IMR-90 (cell line): ENCODE data around the gene EPHA10. TPM values are rescaled to one million over a fixed set of nuclear protein-coding genes. Genes with fewer than 3 reads are reported as not detected.

Source experiments
- ATAC-seq: fragments of 200-7000 bp; cut with Tn5 transposase; 2 replicates; pipeline ENCODE4 v1.9.1; 2020; ENCODE audit warnings: low read depth, mild to moderate bottlenecking, moderate library complexity
- BruUV-seq: library from RNA; stranded (reverse); fragments of 400-500 nt; replicated peaks from 2 replicates; lab custom pipeline; 2021; lab: Mats Ljungman, UMichigan
- CTCF ChIA-PET: fragments of 300-600 bp; formaldehyde crosslinking; extraction: SDS; loops from one replicate; lab custom pipeline; 2021; ENCODE audit warnings: antibody characterized with exemption; lab: Yijun Ruan, JAX
- POLR2A ChIA-PET: fragments of 300-600 bp; sonication (Branson Sonifier 250); formaldehyde crosslinking; loops from one replicate; lab custom pipeline; 2022; ENCODE audit warnings: antibody characterized with exemption; ENCODE audit not compliant: unreplicated experiment; lab: Charles Lee
- DNase-seq: peaks from one replicate; pipeline ENCODE4 v3.0.0; 2013
- H2AFZ ChIP-seq: replicated peaks from 2 replicates; pipeline ENCODE3; 2013; ENCODE audit warnings: low read length, mild to moderate bottlenecking; ENCODE audit not compliant: poor library complexity
- H2AK5ac ChIP-seq: 2 replicates; pipeline ENCODE4 v1.6.1; 2013; ENCODE audit warnings: low read depth, low read length, inconsistent platforms
- H2AK9ac ChIP-seq: replicated peaks from 2 replicates; pipeline ENCODE3; 2013; ENCODE audit warnings: mild to moderate bottlenecking, low read depth, low read length, moderate library complexity; ENCODE audit not compliant: poor library complexity
- H2BK120ac ChIP-seq: 2 replicates; pipeline ENCODE4 v1.6.1; 2013; ENCODE audit warnings: low read depth, low read length, inconsistent platforms
- H2BK15ac ChIP-seq: 3 replicates; pipeline ENCODE4 v1.6.1; 2013; ENCODE audit warnings: low read depth, low read length, inconsistent platforms
- H2BK20ac ChIP-seq: 2 replicates; pipeline ENCODE4 v1.6.1; 2013; ENCODE audit warnings: low read depth, mild to moderate bottlenecking, inconsistent platforms, low read length, moderate library complexity
- H2BK5ac ChIP-seq: 2 replicates; pipeline ENCODE4 v1.6.1; 2013; ENCODE audit warnings: mild to moderate bottlenecking, low read depth, low read length, inconsistent platforms; ENCODE audit not compliant: poor library complexity, severe bottlenecking
- H3K14ac ChIP-seq: replicated peaks from 2 replicates; pipeline ENCODE4 v1.6.1; 2013; ENCODE audit warnings: low read depth, low read length, inconsistent platforms
- H3K18ac ChIP-seq: 2 replicates; pipeline ENCODE4 v1.6.1; 2013; ENCODE audit warnings: low read depth, low read length, control low read depth
- H3K23ac ChIP-seq: 2 replicates; pipeline ENCODE4 v1.6.1; 2013; ENCODE audit warnings: low read depth, low read length, inconsistent platforms
- H3K27ac ChIP-seq: 2 replicates; pipeline ENCODE4 v1.5.1; 2013; ENCODE audit warnings: mild to moderate bottlenecking, control low read depth, low read length; ENCODE audit not compliant: insufficient read depth
- H3K27me3 ChIP-seq: 2 replicates; pipeline ENCODE4 v1.6.1; 2013; ENCODE audit warnings: low read length; ENCODE audit not compliant: control insufficient read depth, insufficient read depth
- H3K36me3 ChIP-seq: 2 replicates; pipeline ENCODE4 v1.6.1; 2013; ENCODE audit warnings: low read length, mixed read lengths; ENCODE audit not compliant: control insufficient read depth, insufficient read depth
- H3K4ac ChIP-seq: 2 replicates; pipeline ENCODE4 v1.6.1; 2013; ENCODE audit warnings: low read depth, low read length, inconsistent platforms
- H3K4me1 ChIP-seq: 2 replicates; pipeline ENCODE4 v1.6.1; 2013; ENCODE audit warnings: low read length, mixed read lengths; ENCODE audit not compliant: control insufficient read depth, insufficient read depth
- H3K4me2 ChIP-seq: 2 replicates; pipeline ENCODE4 v1.6.1; 2013; ENCODE audit warnings: low read depth, mild to moderate bottlenecking, control low read depth, low read length, moderate library complexity
- H3K4me3 ChIP-seq: 2 replicates; pipeline ENCODE4 v1.5.1; 2013; ENCODE audit warnings: low read depth, mild to moderate bottlenecking, control low read depth, low read length, moderate library complexity; ENCODE audit not compliant: insufficient read depth
- H3K56ac ChIP-seq: 2 replicates; pipeline ENCODE4 v1.6.1; 2013; ENCODE audit warnings: low read length, inconsistent platforms; ENCODE audit not compliant: insufficient read depth; ENCODE audit errors: extremely low read depth
- H3K79me1 ChIP-seq, 2 experiments: 2 replicates each; pipeline ENCODE4 v1.6.1; 2013; ENCODE audit warnings: low read length in 2 of 2, inconsistent platforms in 1 of 2, low read depth in 1 of 2
- H3K9ac ChIP-seq: 2 replicates; pipeline ENCODE4 v1.6.1; 2013; ENCODE audit warnings: low read depth, low read length, control low read depth
- H3K9me1 ChIP-seq: 2 replicates; pipeline ENCODE4 v1.6.1; 2013; ENCODE audit warnings: low read length, inconsistent platforms; ENCODE audit not compliant: insufficient read depth
- H3K9me3 ChIP-seq: 2 replicates; pipeline ENCODE4 v1.6.1; 2013; ENCODE audit warnings: low read length; ENCODE audit not compliant: control insufficient read depth, insufficient read depth
- H4K20me1 ChIP-seq: 2 replicates; pipeline ENCODE4 v1.6.1; 2013; ENCODE audit warnings: low read length, inconsistent platforms; ENCODE audit not compliant: insufficient read depth
- H4K5ac ChIP-seq: 2 replicates; pipeline ENCODE4 v1.6.1; 2013; ENCODE audit warnings: mild to moderate bottlenecking, low read depth, low read length, control low read depth
- H4K8ac ChIP-seq, 2 experiments: 2 replicates each; pipeline ENCODE4 v1.6.1; 2013; ENCODE audit warnings: low read depth in 2 of 2, low read length in 2 of 2, control low read depth in 1 of 2, inconsistent platforms in 1 of 2
- H4K91ac ChIP-seq: 2 replicates; pipeline ENCODE4 v1.6.1; 2013; ENCODE audit warnings: low read depth, low read length, inconsistent platforms; ENCODE audit not compliant: insufficient read depth
- BHLHE40 ChIP-seq: fragments of 150-350 bp; IDR thresholded peaks from 2 replicates; pipeline ENCODE4 v1.6.1; 2016; ENCODE audit warnings: mild to moderate bottlenecking, low read depth, low read length
- CEBPB ChIP-seq: IDR thresholded peaks from 2 replicates; pipeline ENCODE4 v1.6.1; 2012; ENCODE audit warnings: low read depth, low read length, improper control_type of control experiment
- CHD1 ChIP-seq: IDR thresholded peaks from 2 replicates; pipeline ENCODE4 v1.6.1; 2012; ENCODE audit warnings: low read depth, low read length, improper control_type of control experiment
- CTCF ChIP-seq: conservative IDR thresholded peaks from 2 replicates; pipeline ENCODE4 v1.5.1; 2012; ENCODE audit warnings: mild to moderate bottlenecking, low read depth, low read length, improper control_type of control experiment
- ELK1 ChIP-seq: fragments of 150-350 bp; IDR thresholded peaks from 2 replicates; pipeline ENCODE4 v1.6.1; 2016; ENCODE audit warnings: low read depth, mild to moderate bottlenecking, low read length, moderate library complexity, borderline replicate concordance
- FOS ChIP-seq: fragments of 150-350 bp; IDR thresholded peaks from 2 replicates; pipeline ENCODE4 v1.6.1; 2016; ENCODE audit warnings: low read depth, low read length
- MAFK ChIP-seq: IDR thresholded peaks from 2 replicates; pipeline ENCODE4 v1.6.1; 2012; ENCODE audit warnings: low read depth, low read length, improper control_type of control experiment
- MAZ ChIP-seq: IDR thresholded peaks from 2 replicates; pipeline ENCODE4 v1.6.1; 2012; ENCODE audit warnings: low read depth, mild to moderate bottlenecking, low read length, improper control_type of control experiment, moderate library complexity, borderline replicate concordance
- MXI1 ChIP-seq: IDR thresholded peaks from 2 replicates; pipeline ENCODE4 v1.6.1; 2012; ENCODE audit warnings: low read depth, mild to moderate bottlenecking, low read length, moderate library complexity, borderline replicate concordance
- NFE2L2 ChIP-seq: fragments of 150-350 bp; IDR thresholded peaks from 2 replicates; pipeline ENCODE4 v1.6.1; 2016; ENCODE audit warnings: low read depth, mild to moderate bottlenecking, low read length
- POLR2A ChIP-seq: IDR thresholded peaks from 2 replicates; pipeline ENCODE4 v1.6.1; 2012; ENCODE audit warnings: mild to moderate bottlenecking, low read depth, low read length
- RAD21 ChIP-seq: IDR thresholded peaks from 2 replicates; pipeline ENCODE4 v1.6.1; 2012; ENCODE audit warnings: low read length, improper control_type of control experiment
- RCOR1 ChIP-seq: IDR thresholded peaks from 2 replicates; pipeline ENCODE4 v1.6.1; 2012; ENCODE audit warnings: mild to moderate bottlenecking, low read length, improper control_type of control experiment; ENCODE audit not compliant: insufficient replicate concordance
- RFX5 ChIP-seq: IDR thresholded peaks from 2 replicates; pipeline ENCODE4 v1.8.0; 2012; ENCODE audit warnings: low read depth, mild to moderate bottlenecking, low read length, moderate library complexity
- SMC3 ChIP-seq: fragments of 150-350 bp; IDR thresholded peaks from 2 replicates; pipeline ENCODE4 v1.6.1; 2016; ENCODE audit warnings: low read depth, mild to moderate bottlenecking, antibody characterized with exemption, low read length, moderate library complexity
- USF2 ChIP-seq: fragments of 150-350 bp; IDR thresholded peaks from 2 replicates; pipeline ENCODE4 v1.6.1; 2017; ENCODE audit warnings: mild to moderate bottlenecking, antibody characterized with exemption, low read length, low read depth
- WGBS, 2 experiments: methylation state at CpG; one replicate each; pipeline versions ENCODE4 v1.1.5 to v1.1.7; 2013; ENCODE audit warnings: missing lambda C conversion rate in 2 of 2; ENCODE audit not compliant: insufficient read length in 1 of 2; ENCODE audit errors: extremely low coverage in 2 of 2; 5-methylcytosine and 5-hydroxymethylcytosine counted together
- dilution Hi-C: fragments of 300-500 bp; cut with HindIII; formaldehyde crosslinking; loops from one replicate; pipeline ENCODE4 v1.14.3; 2018; ENCODE audit warnings: low sequenced_read_pairs; ENCODE audit not compliant: unreplicated experiment
- in situ Hi-C: fragments of 300-500 bp; cut with MboI; formaldehyde crosslinking; loops from 3 replicates; pipeline ENCODE4 v1.14.3; 2019; ENCODE audit warnings: low sequenced_read_pairs, inconsistent platforms, mixed read lengths
- intact Hi-C: fragments of 100-400 bp; cut with micrococcal nuclease; formaldehyde crosslinking; loops from 2 replicates; pipeline ENCODE4 v1.10.0; 2022
- polyA plus RNA-seq, 3 experiments: library from polyadenylated mRNA; depleted of rRNA; stranded (reverse); fragments of >200 nt; gene quantifications; 2 replicates each; pipeline ENCODE4 v1.2.3, GENCODE V29; 2012; ENCODE audit warnings: low replicate concordance in 1 of 3
- total RNA-seq: library from RNA; depleted of rRNA; stranded (reverse); fragments of >200 nt; gene quantifications from 2 replicates; pipeline ENCODE4 v1.2.3, GENCODE V29; 2012

Gene EPHA10
- total and polyA plus RNA-seq, 2 of the 4 experiments (the other 2 are of a cell fraction), result not detected

GRCh38 chr1:37813529-37814145, 48.7 kb upstream of the EPHA10 start:
- CTCF ChIA-PET, result no interaction called here
- dilution Hi-C loops, result no loop called here
- BruUV-seq, result no TSS peak

More at GRCh38 chr1:37813529-37814145, 48.7 kb upstream of the EPHA10 start:
- Histone ChIP-seq H2AFZ (no peak overlapping the region), H3K56ac (no peak overlapping the region), H3K4ac (no peak overlapping the region), H3K23ac (no peak overlapping the region), H2AK9ac (no peak overlapping the region), H4K8ac (no peak overlapping the region), H3K36me3 (peaks cover 18% of the 10 kb centered on the region), H2AK5ac (no peak overlapping the region), H4K5ac (no peak overlapping the region; the same call in 1 of the 2 replicates), H3K27ac (peak overlapping the region; percentile 16; the same call in 1 of the 2 replicates), H3K27me3 (no peaks in the 10 kb centered on the region), H2BK5ac (no peak overlapping the region), H2BK120ac (no peak overlapping the region), H3K79me1 (peaks cover 26 to 40% of the 10 kb centered on the region in 2 experiments), H3K14ac (no peak overlapping the region), H2BK20ac (no peak overlapping the region), H3K9me3 (no peaks in the 10 kb centered on the region), H3K18ac (no peak overlapping the region), H3K4me1 (peaks cover 1% of the 10 kb centered on the region; the same call in 1 of the 2 replicates), H4K91ac (no peak overlapping the region), H3K9ac (no peak overlapping the region), H3K4me2 (no peak overlapping the region), H3K4me3 (no peak overlapping the region), H3K9me1 (peaks cover 9% of the 10 kb centered on the region; the same call in 1 of the 2 replicates), H4K20me1 (peaks cover 3% of the 10 kb centered on the region; the same call in 1 of the 2 replicates), H2BK15ac (no peak overlapping the region)
- POLR2A ChIA-PET, result no interaction called here
- intact Hi-C loops, result no loop called here
- DNase-seq (no peak), ATAC-seq (no peak)
- no CpG with 5 or more reads among the region's 2 CpGs for WGBS, 2 experiments
- TF ChIP-seq BHLHE40, result no peak
- TF ChIP-seq NFE2L2, result no peak
- TF ChIP-seq RCOR1, result no peak
- no peak for TF ChIP-seq RAD21
- no peak for TF ChIP-seq POLR2A
- no peak for TF ChIP-seq ELK1
- TF ChIP-seq RFX5, result no peak
- no peak for TF ChIP-seq FOS
- no peak for TF ChIP-seq MXI1
- no peak for TF ChIP-seq CEBPB
- TF ChIP-seq MAFK, result no peak
- no peak for TF ChIP-seq SMC3
- no peak for TF ChIP-seq CHD1
- TF ChIP-seq USF2, result no peak
- TF ChIP-seq CTCF, result no peak
- TF ChIP-seq MAZ, result no peak
- in situ Hi-C loops, result no loop called here
